ENCODE data around the gene RPL11.
"Not testable (repeated sequence)": the region's sequence is repeated elsewhere in the genome, so short reads cannot be mapped to it uniquely, and the experiment has no call there.

The RPL11 gene

DNA sequence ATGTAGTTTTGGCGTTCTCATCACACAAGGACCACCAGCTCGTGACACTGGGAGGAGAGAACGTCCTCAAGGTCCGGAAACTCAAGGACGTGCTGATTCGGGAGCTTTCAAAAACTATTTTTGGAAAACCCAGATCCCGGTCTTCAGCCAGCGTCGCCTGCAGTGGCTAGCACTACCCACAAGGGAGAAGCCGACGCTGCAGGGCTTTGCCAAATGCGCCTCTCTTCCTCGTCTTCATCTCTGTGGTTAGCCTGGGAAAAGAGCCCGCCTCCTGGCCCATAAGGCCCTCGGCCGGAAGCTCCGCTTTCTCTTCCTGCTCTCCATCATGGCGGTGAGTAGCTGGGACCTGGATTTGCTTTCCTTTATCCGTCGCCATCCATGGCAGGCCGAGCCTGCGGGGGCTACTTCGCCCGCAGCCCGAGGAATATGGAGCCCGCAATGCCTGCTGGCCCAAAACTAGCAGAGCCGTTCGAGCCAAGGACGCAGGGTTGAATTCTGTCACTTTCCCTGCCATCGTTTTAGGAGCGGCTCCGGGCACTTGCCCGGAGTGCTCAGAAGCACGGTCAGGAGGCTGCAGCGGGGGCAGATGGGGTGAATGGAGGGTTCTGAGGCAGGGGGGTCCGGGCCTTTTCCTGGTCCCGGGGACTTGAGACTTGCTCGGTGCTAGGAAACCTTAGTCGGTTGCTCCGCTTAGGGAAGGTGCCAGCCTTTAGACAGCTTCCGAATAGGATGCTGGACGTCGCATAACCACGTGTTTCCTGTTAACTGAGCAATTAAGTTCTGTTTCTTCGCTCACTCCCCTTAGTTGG is at the start of gene RPL11:
Gene RPL11 (plus strand): TSS at position 308 of the 809 bp plus-strand sequence. CDS start 18 bp downstream, at position 326.
- peak; percentile 95 for DNase-seq (ENCODE audit: low read depth)

- DNase-seq (ENCODE audit: low read depth), result no peak
Measured at GRCh38 chr1:23643736-23644554, 47.7 kb upstream of the RPL11 start.

DNA sequence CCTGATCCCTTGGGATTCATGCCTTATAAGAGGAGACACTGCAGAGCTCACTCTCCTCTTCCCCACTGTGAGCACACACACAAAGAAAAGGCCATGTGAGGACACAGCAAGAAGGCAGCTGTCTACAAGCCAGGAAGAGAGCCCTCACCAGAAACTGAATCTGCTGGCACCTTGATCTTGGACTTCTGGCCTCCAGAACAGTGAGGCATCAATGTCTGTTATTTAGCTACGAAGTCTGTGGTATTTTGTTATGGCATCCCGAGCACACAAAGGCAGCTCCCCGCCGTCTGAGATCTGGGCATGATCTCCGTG is 47.1 kb upstream of the RPL11 start:
- no peak for DNase-seq (ENCODE audit: low read depth)

DNA sequence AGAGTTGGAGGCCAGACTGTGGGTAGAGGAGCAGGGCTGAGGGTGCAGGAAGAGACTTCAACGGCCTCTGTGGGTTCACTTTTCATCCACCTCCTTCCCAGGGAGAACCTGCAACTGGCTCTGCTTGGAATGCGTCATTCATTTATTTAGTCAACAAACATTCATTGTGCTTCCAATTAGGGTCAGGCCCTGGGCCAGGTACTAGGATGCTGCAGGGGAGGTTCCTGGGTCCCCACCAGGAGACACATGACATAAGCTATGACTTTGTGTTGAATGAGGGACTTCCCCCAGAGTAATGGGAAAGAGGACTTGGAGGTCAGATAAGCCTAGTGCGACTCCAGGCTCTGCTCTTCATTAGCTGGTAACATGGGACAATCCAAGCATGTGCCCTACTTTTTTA is 46.3 kb upstream of the RPL11 start:
- DNase-seq (ENCODE audit: low read depth), result no peak

- DNase-seq (ENCODE audit: low read depth), result no peak
Measured at GRCh38 chr1:23646091-23646490, 45.5 kb upstream of the RPL11 start.

DNA sequence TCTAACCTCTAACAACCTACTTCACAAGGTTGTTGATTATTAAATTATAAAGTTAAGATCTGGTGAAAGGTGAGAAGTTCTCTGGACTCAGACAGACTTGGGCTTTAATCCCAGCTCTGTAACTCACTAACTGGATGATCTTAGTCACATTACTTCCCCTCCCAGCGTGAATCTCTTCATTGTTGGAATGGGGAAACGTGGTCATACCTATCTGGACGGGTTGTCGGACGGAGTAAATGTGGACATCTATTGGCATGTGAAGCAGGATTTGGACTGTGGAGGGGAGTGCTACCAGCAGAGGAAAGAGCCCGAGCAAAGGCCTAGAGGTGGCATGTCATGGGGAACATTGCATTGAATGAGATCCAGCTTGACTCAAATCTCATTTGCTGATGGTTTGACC is 45.1 kb upstream of the RPL11 start:
- no peak for DNase-seq (ENCODE audit: low read depth)

DNA sequence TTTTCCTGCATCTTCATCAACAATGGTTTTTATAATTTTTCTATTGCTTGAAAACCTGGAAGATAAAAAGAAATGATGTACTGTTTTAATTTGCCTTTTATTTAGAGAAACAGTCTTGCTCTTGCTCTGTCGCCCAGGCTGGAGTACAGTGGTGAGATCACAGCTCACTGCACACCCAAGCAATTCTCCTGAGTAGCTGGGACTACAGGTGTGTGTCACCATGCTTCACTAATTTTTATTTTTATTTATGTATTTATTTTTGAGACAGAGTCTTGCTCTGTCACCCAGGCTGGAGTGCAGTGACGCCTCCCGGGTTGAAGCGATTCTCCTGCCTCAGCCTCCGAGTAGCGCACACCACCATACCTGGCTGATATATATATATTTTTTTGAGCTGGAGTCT is 43.0 kb upstream of the RPL11 start:
- no peak for DNase-seq (ENCODE audit: low read depth)

GRCh38 chr1:23649157-23649556 is 42.4 kb upstream of the RPL11 start:
- DNase-seq (ENCODE audit: low read depth), result not testable (repeated sequence)

- no peak for DNase-seq (ENCODE audit: low read depth)
Measured at GRCh38 chr1:23650344-23650990, 41.1 kb upstream of the RPL11 start.

DNA sequence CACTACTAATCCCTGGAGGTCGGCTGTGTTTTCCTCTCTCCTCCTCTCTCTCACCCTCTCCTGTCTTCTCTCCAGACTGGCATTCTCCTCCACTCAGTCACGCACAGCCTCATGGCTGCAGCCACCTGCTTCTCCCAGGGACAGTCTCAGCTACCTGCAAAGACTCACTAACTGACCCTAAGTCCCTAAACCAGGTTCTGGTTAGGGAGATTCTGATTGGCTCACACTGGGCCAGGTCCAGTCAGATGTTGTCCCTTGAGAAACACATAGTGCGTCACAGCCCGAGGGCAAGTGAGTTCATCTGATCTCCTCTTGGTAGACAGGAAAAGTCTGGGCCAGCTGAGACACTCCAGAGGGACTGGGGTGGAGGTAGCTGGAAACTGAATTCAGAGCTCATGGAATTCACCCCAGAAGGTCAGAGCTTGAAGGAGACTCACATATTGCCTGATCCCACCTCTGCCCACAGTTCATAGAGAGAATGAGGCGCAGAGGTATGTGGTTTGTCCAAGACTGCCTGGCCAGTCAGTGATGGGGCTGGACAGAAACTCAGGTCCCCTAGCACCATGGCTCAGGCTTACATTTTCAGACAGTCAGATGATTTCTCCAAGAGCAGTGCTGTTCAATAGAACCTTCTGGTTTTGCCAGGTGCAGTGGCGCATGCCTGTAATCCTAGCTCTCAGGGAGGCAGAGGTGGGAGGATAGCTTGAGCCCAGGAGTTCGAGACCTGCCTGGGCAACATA is 40.4 kb upstream of the RPL11 start:
- peak; percentile 30 for DNase-seq (ENCODE audit: low read depth)

GRCh38 chr1:23657659-23658275 is 33.8 kb upstream of the RPL11 start:
- DNase-seq (ENCODE audit: low read depth), result no peak

GRCh38 chr1:23660671-23661070 is 30.9 kb upstream of the RPL11 start:
- no peak for DNase-seq (ENCODE audit: low read depth)

DNA sequence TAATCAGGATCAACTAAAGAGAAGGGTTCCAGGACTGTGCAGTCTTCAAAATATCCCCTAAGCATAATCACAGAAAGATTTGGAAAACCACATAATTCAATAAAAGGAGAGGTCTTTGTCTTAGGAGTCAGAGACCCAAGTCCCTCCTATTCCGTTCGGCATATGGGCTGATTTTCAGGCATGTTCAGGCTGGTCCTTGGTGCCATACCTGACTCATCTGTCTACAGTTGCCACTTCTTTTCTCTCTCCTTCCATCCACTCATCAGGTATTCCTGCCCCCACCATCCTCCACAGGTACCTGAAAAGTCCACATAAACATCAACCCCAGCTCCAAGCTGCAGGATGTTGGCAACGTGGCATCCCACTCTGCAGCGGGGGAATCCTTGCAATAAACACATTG is 29.7 kb upstream of the RPL11 start:
- no peak for DNase-seq (ENCODE audit: low read depth)

GRCh38 chr1:23664837-23665795 is 26.5 kb upstream of the RPL11 start:
- peak; percentile 21 for DNase-seq (ENCODE audit: low read depth)

GRCh38 chr1:23667411-23667810 is 24.2 kb upstream of the RPL11 start:
- no peak for DNase-seq (ENCODE audit: low read depth)

DNA sequence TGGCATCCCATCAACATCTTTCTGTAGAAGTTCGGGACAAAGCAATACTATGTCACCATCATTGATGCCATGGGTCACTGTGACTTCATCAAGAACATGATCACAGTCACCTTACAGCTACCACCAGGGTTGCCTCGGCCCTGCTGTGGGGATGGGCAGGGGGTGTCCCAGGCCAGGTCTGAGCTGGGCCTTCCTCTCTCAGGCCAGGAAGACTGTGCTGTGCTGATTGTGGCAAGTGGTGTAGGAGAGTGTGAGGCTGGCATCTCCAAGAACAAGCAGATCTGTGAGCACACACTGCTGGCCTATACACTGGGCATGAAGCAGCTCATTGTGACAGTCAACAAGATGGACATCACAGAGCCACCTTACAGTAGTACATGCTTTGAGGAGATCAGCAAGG is 20.9 kb upstream of the RPL11 start:
- DNase-seq (ENCODE audit: low read depth), result no peak

- DNase-seq (ENCODE audit: low read depth), result peak; percentile 30
Measured at GRCh38 chr1:23673086-23673813, 18.4 kb upstream of the RPL11 start.

- no peak for DNase-seq (ENCODE audit: low read depth)
Measured at GRCh38 chr1:23679815-23680214, 11.8 kb upstream of the RPL11 start.

- no peak for DNase-seq (ENCODE audit: low read depth)
Measured at GRCh38 chr1:23682946-23683345, 8.7 kb upstream of the RPL11 start.

DNA sequence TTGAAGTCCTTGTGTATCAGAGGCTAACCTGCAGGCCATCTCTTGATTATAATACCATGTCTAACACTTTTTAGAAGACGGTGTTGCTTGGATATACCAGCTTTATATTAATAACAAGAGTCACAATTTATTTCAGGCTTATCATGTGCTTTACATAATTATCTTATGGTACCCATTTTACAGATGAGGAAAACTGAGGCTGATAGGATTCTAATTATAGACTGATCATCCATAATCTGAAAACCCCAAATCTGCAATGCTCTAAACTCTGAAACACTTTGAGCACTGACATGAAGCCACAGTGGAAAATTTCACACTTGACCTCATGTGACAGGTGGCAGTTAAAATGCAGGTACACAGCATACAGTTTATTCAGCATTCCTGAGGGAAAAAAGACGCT is 7.2 kb upstream of the RPL11 start:
- DNase-seq (ENCODE audit: low read depth), result no peak
